A549 (cell line): ENCODE measurements around the gene ULK1.

ENCODE experiments used
- BHLHE40 ChIP-seq: IDR thresholded peaks from 2 replicates; pipeline ENCODE4 v1.6.1; 2012; ENCODE audit warnings: low read depth, low read length, inconsistent platforms
- CBX2 ChIP-seq: fragments of 200-600 bp; sonication (generic); IDR thresholded peaks from 2 replicates; pipeline ENCODE4 v1.6.1; 2016; ENCODE audit warnings: low read depth, mild to moderate bottlenecking, borderline replicate concordance
- CBX8 ChIP-seq: fragments of 200-600 bp; sonication (generic); IDR thresholded peaks from 2 replicates; pipeline ENCODE4 v1.6.1; 2016
- CHD2 ChIP-seq: fragments of 150-350 bp; IDR thresholded peaks from 2 replicates; pipeline ENCODE4 v1.6.1; 2014; ENCODE audit warnings: low read length; ENCODE audit not compliant: partially characterized antibody
- CTCF ChIP-seq: fragments of >200 bp; sonication (Bioruptor Twin); formaldehyde crosslinking; IDR thresholded peaks from 3 replicates; pipeline ENCODE4 v1.5.1; 2016
- EP300 ChIP-seq, 2 experiments: fragments of >200 bp; sonication (Bioruptor Twin); formaldehyde crosslinking; IDR thresholded peaks; 2 replicates in 1 of 2; 3 replicates in 1 of 2; pipeline ENCODE4 v1.6.1; 2016 to 2017
- JUN ChIP-seq, 2 experiments: fragments of >200 bp; sonication (Bioruptor Twin); formaldehyde crosslinking; IDR thresholded peaks; 2 replicates in 1 of 2; 3 replicates in 1 of 2; pipeline ENCODE4 v1.6.1; 2016 to 2017
- KDM5A ChIP-seq: fragments of 200-600 bp; sonication (generic); IDR thresholded peaks from 2 replicates; pipeline ENCODE4 v1.6.1; 2016; ENCODE audit warnings: antibody characterized with exemption, mild to moderate bottlenecking
- MAFK ChIP-seq: fragments of 450-650 bp; IDR thresholded peaks from 2 replicates; pipeline ENCODE4 v1.6.1; 2014; ENCODE audit not compliant: partially characterized antibody
- NR3C1 ChIP-seq: fragments of >200 bp; sonication (Bioruptor Twin); formaldehyde crosslinking; IDR thresholded peaks from 3 replicates; pipeline ENCODE4 v1.6.1; 2017
- POLR2A ChIP-seq: IDR thresholded peaks from 2 replicates; pipeline ENCODE4 v1.6.1; 2012; ENCODE audit warnings: mild to moderate bottlenecking, low read length
- RCOR1 ChIP-seq: fragments of 150-350 bp; IDR thresholded peaks from 2 replicates; pipeline ENCODE4 v1.6.1; 2014; ENCODE audit warnings: antibody characterized with exemption, low read length, low read depth

DNA sequence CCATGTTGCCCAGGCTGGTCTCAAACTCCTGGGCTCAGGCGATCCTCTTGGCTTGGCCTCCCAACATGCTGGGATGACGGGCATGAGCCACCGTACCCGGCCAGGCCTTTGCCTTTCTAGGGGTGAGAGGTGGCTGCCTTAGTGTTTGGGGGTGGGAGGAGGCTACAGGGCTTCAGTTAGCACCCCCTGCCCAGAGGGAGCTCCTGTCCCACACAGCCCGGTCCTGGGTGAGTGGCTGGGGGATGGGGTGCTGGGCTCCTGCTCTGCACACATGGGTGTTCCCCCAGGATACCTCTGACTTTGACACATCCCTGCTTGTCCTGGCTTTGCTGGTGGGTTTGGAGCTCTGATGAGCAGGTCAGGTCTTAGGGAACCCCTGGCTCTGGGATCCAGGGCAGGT, 9.9 kb downstream of the ULK1 start:
- TF ChIP-seq CTCF (no peak), JUN (IDR thresholded peaks at IDR 0.05) (no peak), CBX8 (no peak), RCOR1 (no peak), BHLHE40 (no peak), CBX2 (no peak), KDM5A (no peak), POLR2A (no peak), NR3C1 (no peak), EP300 (IDR thresholded peaks at IDR 0.05) (no peak), MAFK (no peak), CHD2 (no peak)
